ENCODE results near the gene SPNS2. TPM values are rescaled to one million over a fixed set of nuclear protein-coding genes. Genes with fewer than 3 reads are reported as not detected.

SPNS2 gene
- total and polyA plus RNA-seq, 2 of the 8 experiments (the other 6 are each of a cell fraction or from before 2014, with no cell fraction given) = 1.2 to 1.5 TPM

- TF ChIP-seq CHD7 (IDR thresholded peaks at IDR 0.05; ENCODE audit: insufficient replicate concordance, low read length) = no peak
- TF ChIP-seq FOSL1 (IDR thresholded peaks at IDR 0.05; ENCODE audit: insufficient read depth, low read depth, low read length) = no peak
- TF ChIP-seq CEBPB (IDR thresholded peaks at IDR 0.05; ENCODE audit: low read depth, low read length) = no peak
- TF ChIP-seq RNF2 (IDR thresholded peaks at IDR 0.05; ENCODE audit: borderline replicate concordance, low read depth, low read length, missing control alignments, poor library complexity, severe bottlenecking) = no peak
- TF ChIP-seq EGR1 (IDR thresholded peaks at IDR 0.05; ENCODE audit: borderline replicate concordance, low read depth, low read length) = no peak
- no peak for TF ChIP-seq E2F6 (IDR thresholded peaks at IDR 0.05)
Observed at GRCh38 chr17:4587803-4588202, 89.1 kb downstream of the SPNS2 start (continued).
